22Rv1 (cell line): ENCODE results near the gene TPRG1L.

Source experiments
- H3K27ac ChIP-seq: fragments of 450-650 bp; 2 replicates; pipeline ENCODE4 v1.5.1; 2017
- CTCF ChIP-seq: fragments of 450-650 bp; IDR thresholded peaks from 2 replicates; pipeline ENCODE4 v1.5.1; 2017; ENCODE audit warnings: mild to moderate bottlenecking
- ZFX ChIP-seq: fragments of 450-650 bp; IDR thresholded peaks from 2 replicates; pipeline ENCODE4 v1.6.1; 2017; ENCODE audit warnings: antibody characterized with exemption, borderline replicate concordance

The TPRG1L gene

GRCh38 chr1:3638027-3638426 is 13.2 kb downstream of the TPRG1L start:
- TF ChIP-seq ZFX, result no peak
- TF ChIP-seq CTCF, result no peak
- H3K27ac ChIP-seq, result no peak overlapping the region

GRCh38 chr1:3638676-3639075 is 13.9 kb downstream of the TPRG1L start:
- H3K27ac ChIP-seq, result no peak overlapping the region
- TF ChIP-seq ZFX, result no peak
- no peak for TF ChIP-seq CTCF

GRCh38 chr1:3639397-3639911 is 14.6 kb downstream of the TPRG1L start:
- TF ChIP-seq CTCF (no peak), ZFX (no peak)
- H3K27ac ChIP-seq, result no peak overlapping the region

GRCh38 chr1:3640121-3640837 is 15.5 kb downstream of the TPRG1L start:
- no peak for TF ChIP-seq ZFX
- no peak for TF ChIP-seq CTCF
- no peak overlapping the region for H3K27ac ChIP-seq

- TF ChIP-seq CTCF, result no peak
- TF ChIP-seq ZFX, result no peak
- no peak overlapping the region for H3K27ac ChIP-seq
Measured at GRCh38 chr1:3641046-3641760, 16.4 kb downstream of the TPRG1L start.

- TF ChIP-seq ZFX (no peak), CTCF (no peak)
- H3K27ac ChIP-seq, result no peak overlapping the region
Measured at GRCh38 chr1:3641816-3642215, 17.0 kb downstream of the TPRG1L start.
